BLaER1 (cell line): ENCODE measurements around the gene MRPS2.
"Not testable (repeated sequence)": the region's sequence is repeated elsewhere in the genome, so short reads cannot be mapped to it uniquely, and the experiment has no call there.

Source experiments
- H3K27ac ChIP-seq: shearing (Covaris generic); formaldehyde crosslinking; 2 replicates; pipeline ENCODE4 v1.8.1; 2022
- H3K27me3 ChIP-seq: shearing (Covaris generic); formaldehyde crosslinking; 2 replicates; pipeline ENCODE4 v1.8.1; 2022
- H3K36me3 ChIP-seq: shearing (Covaris generic); formaldehyde crosslinking; 2 replicates; pipeline ENCODE4 v1.8.1; 2022
- H3K4me1 ChIP-seq: shearing (Covaris generic); formaldehyde crosslinking; 2 replicates; pipeline ENCODE4 v1.8.1; 2022
- H3K4me2 ChIP-seq: shearing (Covaris generic); formaldehyde crosslinking; 2 replicates; pipeline ENCODE4 v1.8.1; 2022
- H3K4me3 ChIP-seq: shearing (Covaris generic); formaldehyde crosslinking; 2 replicates; pipeline ENCODE4 v1.8.1; 2022
- H3K9ac ChIP-seq: shearing (Covaris generic); formaldehyde crosslinking; 2 replicates; pipeline ENCODE4 v1.8.1; 2022
- H3K9me3 ChIP-seq: shearing (Covaris generic); formaldehyde crosslinking; 2 replicates; pipeline ENCODE4 v1.8.1; 2022
- H4K20me1 ChIP-seq: shearing (Covaris generic); formaldehyde crosslinking; 2 replicates; pipeline ENCODE4 v1.8.1; 2022
- Cebpa-rat ChIP-seq: shearing (Covaris generic); IDR thresholded peaks from 2 replicates; pipeline ENCODE4 v1.8.1; 2022

Gene MRPS2

GRCh38 chr9:135547756-135548736 lies 47.6 kb downstream of the MRPS2 start:
- no peaks in the 10 kb centered on the region for H3K27me3 ChIP-seq
- H3K9ac ChIP-seq = no peak overlapping the region
- no peak for TF ChIP-seq Cebpa-rat
- no peaks in the 10 kb centered on the region for H3K36me3 ChIP-seq
- H3K4me2 ChIP-seq = no peak overlapping the region
- no peaks in the 10 kb centered on the region for H3K9me3 ChIP-seq
- no peaks in the 10 kb centered on the region for H4K20me1 ChIP-seq
- no peak overlapping the region for H3K27ac ChIP-seq
- H3K4me3 ChIP-seq = no peak overlapping the region
- peaks cover 28% of the 10 kb centered on the region for H3K4me1 ChIP-seq

GRCh38 chr9:135549478-135550343 lies 49.2 kb downstream of the MRPS2 start:
- H3K4me3 ChIP-seq, H3K9me3 ChIP-seq, H3K27me3 ChIP-seq, H3K9ac ChIP-seq, H4K20me1 ChIP-seq, H3K36me3 ChIP-seq, H3K27ac ChIP-seq: not testable (repeated sequence)
- peaks cover 28% of the 10 kb centered on the region for H3K4me1 ChIP-seq
- peak overlapping the region; percentile 82 for H3K4me2 ChIP-seq

- Histone ChIP-seq H3K36me3 (no peaks in the 10 kb centered on the region), H3K27me3 (no peaks in the 10 kb centered on the region), H3K9ac (no peak overlapping the region), H3K4me1 (peaks cover 28% of the 10 kb centered on the region), H3K9me3 (no peaks in the 10 kb centered on the region), H3K27ac (no peak overlapping the region), H3K4me2 (peak overlapping the region; percentile 82), H4K20me1 (no peaks in the 10 kb centered on the region), H3K4me3 (no peak overlapping the region)
- TF ChIP-seq Cebpa-rat = no peak
These were observed 49.9 kb downstream of the MRPS2 start for GRCh38 chr9:135550344-135550918.

GRCh38 chr9:135551031-135551430 lies 50.5 kb downstream of the MRPS2 start:
- Histone ChIP-seq H3K4me3 (no peak overlapping the region), H3K27me3 (no peaks in the 10 kb centered on the region), H3K4me2 (peak overlapping the region; percentile 82), H4K20me1 (no peaks in the 10 kb centered on the region), H3K9ac (no peak overlapping the region), H3K9me3 (no peaks in the 10 kb centered on the region), H3K4me1 (peaks cover 28% of the 10 kb centered on the region), H3K27ac (peak overlapping the region; percentile 49; the same call in 1 of the 2 replicates), H3K36me3 (no peaks in the 10 kb centered on the region)
- no peak for TF ChIP-seq Cebpa-rat

- no peak for TF ChIP-seq Cebpa-rat
These were observed 51.0 kb downstream of the MRPS2 start for GRCh38 chr9:135551456-135551855.

GRCh38 chr9:135552021-135552697 lies 51.7 kb downstream of the MRPS2 start:
- peaks cover 28% of the 10 kb centered on the region for H3K4me1 ChIP-seq
- TF ChIP-seq Cebpa-rat = no peak
- peak overlapping the region; percentile 82 for H3K4me2 ChIP-seq
- no peak overlapping the region for H3K4me3 ChIP-seq
- no peak overlapping the region for H3K9ac ChIP-seq
- H3K36me3 ChIP-seq = no peaks in the 10 kb centered on the region
- H4K20me1 ChIP-seq = no peaks in the 10 kb centered on the region
- peak overlapping the region; percentile 38; the same call in 1 of the 2 replicates for H3K27ac ChIP-seq
- no peaks in the 10 kb centered on the region for H3K9me3 ChIP-seq
- no peaks in the 10 kb centered on the region for H3K27me3 ChIP-seq

More at GRCh38 chr9:135551456-135551855, 51.0 kb downstream of the MRPS2 start:
- no peaks in the 10 kb centered on the region for H3K27me3 ChIP-seq
- H3K4me1 ChIP-seq = peaks cover 28% of the 10 kb centered on the region
- no peaks in the 10 kb centered on the region for H3K9me3 ChIP-seq
- H3K4me2 ChIP-seq = peak overlapping the region; percentile 82
- no peak overlapping the region for H3K9ac ChIP-seq
- H3K36me3 ChIP-seq = no peaks in the 10 kb centered on the region
- no peaks in the 10 kb centered on the region for H4K20me1 ChIP-seq
- peak overlapping the region; percentile 49; the same call in 1 of the 2 replicates for H3K27ac ChIP-seq
- no peak overlapping the region for H3K4me3 ChIP-seq

- no peaks in the 10 kb centered on the region for H4K20me1 ChIP-seq
These were observed 52.3 kb downstream of the MRPS2 start for GRCh38 chr9:135552698-135553171.

More at GRCh38 chr9:135552698-135553171, 52.3 kb downstream of the MRPS2 start:
- no peak for TF ChIP-seq Cebpa-rat
- H3K9ac ChIP-seq = no peak overlapping the region
- no peaks in the 10 kb centered on the region for H3K9me3 ChIP-seq
- H3K27ac ChIP-seq = no peak overlapping the region
- no peaks in the 10 kb centered on the region for H3K27me3 ChIP-seq
- H3K4me1 ChIP-seq = peaks cover 28% of the 10 kb centered on the region
- H3K4me2 ChIP-seq = no peak overlapping the region
- no peaks in the 10 kb centered on the region for H3K36me3 ChIP-seq
- H3K4me3 ChIP-seq = no peak overlapping the region
